Fibroblast of mammary gland (primary cell): ENCODE measurements around the gene MAPK12.

Source experiments
- DNase-seq: peaks from one replicate; pipeline ENCODE4 v3.0.0-alpha.2; 2010; ENCODE audit warnings: low read depth
- H3K4me3 ChIP-seq: 2 replicates; pipeline ENCODE4 v1.5.1; 2011; ENCODE audit warnings: low read depth, mild to moderate bottlenecking, low read length, moderate library complexity; ENCODE audit not compliant: control insufficient read depth
- CTCF ChIP-seq: conservative IDR thresholded peaks from 2 replicates; pipeline ENCODE4 v1.5.1; 2011; ENCODE audit warnings: low read depth, low read length, inconsistent platforms; ENCODE audit not compliant: control insufficient read depth, insufficient read depth

Gene MAPK12

GRCh38 chr22:50271519-50271970 is 10.1 kb upstream of the MAPK12 start:
- peak; percentile 35 for DNase-seq
- TF ChIP-seq CTCF, result no peak
- peak overlapping the region; percentile 3 for H3K4me3 ChIP-seq

- peak overlapping the region; percentile 46 for H3K4me3 ChIP-seq
- TF ChIP-seq CTCF, result no peak
- DNase-seq, result peak; percentile 59
Observed at GRCh38 chr22:50270666-50271394, 9.3 kb upstream of the MAPK12 start.

- DNase-seq, result peak; percentile 21
- H3K4me3 ChIP-seq, result peak within 1 kb of the TSS; percentile 46
Observed at GRCh38 chr22:50269970-50270665, 8.6 kb upstream of the MAPK12 start, which contains the start of gene MAPK11. Gene MAPK11, minus strand, starts transcription at chr22:50270380. Its CDS starts 88 bp downstream, at chr22:50270292.

GRCh38 chr22:50269573-50269969 is 8.1 kb upstream of the MAPK12 start:
- H3K4me3 ChIP-seq, result peak overlapping the region; percentile 28
- DNase-seq, result no peak
- no peak for TF ChIP-seq CTCF

More at GRCh38 chr22:50269970-50270665, 8.6 kb upstream of the MAPK12 start, which contains the start of gene MAPK11:
- TF ChIP-seq CTCF, result no peak

- no peak for TF ChIP-seq CTCF
- peak; percentile 25 for DNase-seq
- H3K4me3 ChIP-seq, result no peak overlapping the region
Observed at GRCh38 chr22:50268655-50269113, 7.2 kb upstream of the MAPK12 start.

GRCh38 chr22:50267591-50268390 is 6.3 kb upstream of the MAPK12 start:
- DNase-seq, result peak; percentile 27
- peak overlapping the region; percentile 16 for H3K4me3 ChIP-seq
- TF ChIP-seq CTCF, result no peak
